ENCODE measurements around the gene CRELD1. TPM values are rescaled to one million over a fixed set of nuclear protein-coding genes. Genes with fewer than 3 reads are reported as not detected.

Gene CRELD1
- total and polyA plus RNA-seq, 2 of the 13 experiments (the other 11 are each of a cell fraction or from before 2014, with no cell fraction given): 27.1 to 61.9 TPM

GRCh38 chr3:9897408-9898372, 35.9 kb upstream of the CRELD1 start (continued):
- TF ChIP-seq ZBED4 (CRISPR knock-in tag; IDR thresholded peaks at IDR 0.05; ENCODE audit: borderline replicate concordance) (no peak; the same call in 1 of the 2 replicates), CREM (IDR thresholded peaks at IDR 0.05) (no peak), CREM (CRISPR knock-in tag; IDR thresholded peaks at IDR 0.05) (no peak), NR2F6 (IDR thresholded peaks at IDR 0.05) (peak; percentile 34; the same call in 1 of the 2 replicates), NR2F6 (CRISPR knock-in tag; IDR thresholded peaks at IDR 0.05) (0 out of 2 replicates have a peak, but pooled peaks have one; percentile 15), ZNF572 (CRISPR knock-in tag; IDR thresholded peaks at IDR 0.05) (no peak), PHF8 (CRISPR knock-in tag; IDR thresholded peaks at IDR 0.05) (no peak), ZBTB26 (CRISPR knock-in tag; IDR thresholded peaks at IDR 0.05; ENCODE audit: borderline replicate concordance) (no peak), ZNF841 (CRISPR knock-in tag; IDR thresholded peaks at IDR 0.05; ENCODE audit: borderline replicate concordance) (no peak), ZNF720 (CRISPR knock-in tag; IDR thresholded peaks at IDR 0.05) (no peak), ZNF589 (CRISPR knock-in tag; conservative IDR thresholded peaks at IDR 0.05) (no peak), SOX5 (CRISPR knock-in tag; IDR thresholded peaks at IDR 0.05; ENCODE audit: borderline replicate concordance) (peak; percentile 41), ZNF546 (CRISPR knock-in tag; conservative IDR thresholded peaks at IDR 0.05) (no peak), ZNF253 (CRISPR knock-in tag; IDR thresholded peaks at IDR 0.05; ENCODE audit: borderline replicate concordance) (no peak), ZNF775 (CRISPR knock-in tag; IDR thresholded peaks at IDR 0.05; ENCODE audit: borderline replicate concordance) (no peak), MIER3 (CRISPR knock-in tag; IDR thresholded peaks at IDR 0.05; ENCODE audit: borderline replicate concordance) (peak; percentile 60; the same call in 1 of the 2 replicates), ZNF205 (CRISPR knock-in tag; IDR thresholded peaks at IDR 0.05) (no peak), TCF7L2 (IDR thresholded peaks at IDR 0.05; ENCODE audit: low read depth, low read length) (no peak), RNF2 (conservative IDR thresholded peaks at IDR 0.05; ENCODE audit: low read depth) (no peak), ZNF674 (CRISPR knock-in tag; IDR thresholded peaks at IDR 0.05; ENCODE audit: low read depth) (no peak), AGO1 (IDR thresholded peaks at IDR 0.05; ENCODE audit: low read depth, low read length, poor library complexity, severe bottlenecking) (no peak), EED (CRISPR knock-in tag; IDR thresholded peaks at IDR 0.05) (no peak), SOX13 (IDR thresholded peaks at IDR 0.05) (peak; percentile 64; the same call in 1 of the 2 replicates), SOX13 (CRISPR knock-in tag; conservative IDR thresholded peaks at IDR 0.05 in 1 of 2, IDR thresholded peaks at IDR 0.05 in 1 of 2) (peak in 1 of 2 experiments; percentile 73; a peak in 2 of 4 replicates), TSC22D2 (CRISPR knock-in tag; IDR thresholded peaks at IDR 0.05; ENCODE audit: borderline replicate concordance) (0 out of 2 replicates have a peak, but pooled peaks have one; percentile 31)
- TF ChIP-seq, protein P1, sequence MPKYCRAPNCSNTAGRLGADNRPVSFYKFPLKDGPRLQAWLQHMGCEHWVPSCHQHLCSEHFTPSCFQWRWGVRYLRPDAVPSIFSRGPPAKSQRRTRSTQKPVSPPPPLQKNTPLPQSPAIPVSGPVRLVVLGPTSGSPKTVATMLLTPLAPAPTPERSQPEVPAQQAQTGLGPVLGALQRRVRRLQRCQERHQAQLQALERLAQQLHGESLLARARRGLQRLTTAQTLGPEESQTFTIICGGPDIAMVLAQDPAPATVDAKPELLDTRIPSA (CRISPR knock-in tag; IDR thresholded peaks at IDR 0.05; ENCODE audit: borderline replicate concordance): no peak
